Measurements from ENCODE around the gene WWC1. TPM values are rescaled to one million over a fixed set of nuclear protein-coding genes. Genes with fewer than 3 reads are reported as not detected.
"Not testable (repeated sequence)": the region's sequence is repeated elsewhere in the genome, so short reads cannot be mapped to it uniquely, and the experiment has no call there.

WWC1 gene
- total and polyA plus RNA-seq, 7 experiments from 2014 or later = 0.02 to 1.4 (median 0.66) TPM; not detected in 1

- H3K27me3 Mint-ChIP-seq = peaks cover 0 to 17% (median 4%) of the 10 kb centered on the region in 5 donors
- no peak overlapping the region for H3K27ac ChIP-seq (ENCODE audit: low read depth, low read length)
- H3K9me3 ChIP-seq (ENCODE audit: control insufficient read depth in 2 of 3, low read length in 3 of 3) = no peaks in the 10 kb centered on the region
- intact Hi-C loops (cut with micrococcal nuclease) = no loop called here
- H3K4me3 ChIP-seq (ENCODE audit: low read length) = no peak overlapping the region
- no peaks in the 10 kb centered on the region for H3K9me3 Mint-ChIP-seq
- ChIA-PET POLR2A (no interaction called here), CTCF (no interaction called here)
- H3K27ac Mint-ChIP-seq = no peak overlapping the region
- H3K27me3 ChIP-seq (ENCODE audit: control insufficient read depth in 2 of 2, insufficient read depth in 2 of 2, low read length in 2 of 2) = no peaks in the 10 kb centered on the region
- H3K4me1 Mint-ChIP-seq = peaks cover 0 to 4% (median 0%) of the 10 kb centered on the region in 7 donors
- H3K4me3 Mint-ChIP-seq = no peak overlapping the region
- ATAC-seq = no peak
- no peaks in the 10 kb centered on the region for H3K36me3 ChIP-seq (ENCODE audit: control insufficient read depth in 2 of 3, insufficient read depth in 3 of 3, low read length in 3 of 3)
- DNase-seq = no peak
- H3K36me3 Mint-ChIP-seq = no peaks in the 10 kb centered on the region
- no peaks in the 10 kb centered on the region for H3K4me1 ChIP-seq (ENCODE audit: control insufficient read depth in 2 of 2, insufficient read depth in 2 of 2, low read length in 2 of 2)
Measured at GRCh38 chr5:168307022-168307421, 15.6 kb downstream of the WWC1 start.

- no peak for ATAC-seq
- ChIA-PET CTCF (no interaction called here), POLR2A (no interaction called here)
- DNase-seq = no peak
- no peaks in the 10 kb centered on the region for H3K36me3 ChIP-seq (ENCODE audit: control insufficient read depth in 2 of 3, insufficient read depth in 3 of 3, low read length in 3 of 3)
- peaks cover 0 to 2% (median 0%) of the 10 kb centered on the region in 7 donors for H3K4me1 Mint-ChIP-seq
- no peaks in the 10 kb centered on the region for H3K9me3 Mint-ChIP-seq
- no peaks in the 10 kb centered on the region for H3K27me3 ChIP-seq (ENCODE audit: control insufficient read depth in 2 of 2, insufficient read depth in 2 of 2, low read length in 2 of 2)
- no peaks in the 10 kb centered on the region for H3K4me1 ChIP-seq (ENCODE audit: control insufficient read depth in 2 of 2, insufficient read depth in 2 of 2, low read length in 2 of 2)
- peaks cover 0 to 17% (median 4%) of the 10 kb centered on the region in 5 donors for H3K27me3 Mint-ChIP-seq
- intact Hi-C loops (cut with micrococcal nuclease) = no loop called here
- no peaks in the 10 kb centered on the region for H3K9me3 ChIP-seq (ENCODE audit: control insufficient read depth in 2 of 3, low read length in 3 of 3)
- no peak overlapping the region for H3K27ac Mint-ChIP-seq
- H3K4me3 ChIP-seq (ENCODE audit: low read length) = no peak overlapping the region
- no peak overlapping the region for H3K27ac ChIP-seq (ENCODE audit: low read depth, low read length)
- no peak overlapping the region for H3K4me3 Mint-ChIP-seq
- no peaks in the 10 kb centered on the region for H3K36me3 Mint-ChIP-seq
Measured at GRCh38 chr5:168307925-168308584, 16.6 kb downstream of the WWC1 start.

- intact Hi-C loops (cut with micrococcal nuclease) = no loop called here
- ChIA-PET CTCF (interaction anchor here (0.6 kb wide), 1 partner anchor 81 kb away, joined by 3 read pairs; no protein-coding TSS in a partner anchor), POLR2A (no interaction called here)
- Mint-ChIP-seq H3K9me3 (no peaks in the 10 kb centered on the region), H3K4me1 (peaks cover 0 to 2% (median 0%) of the 10 kb centered on the region in 7 donors), H3K36me3 (no peaks in the 10 kb centered on the region), H3K27me3 (peaks cover 0 to 17% (median 4%) of the 10 kb centered on the region in 5 donors), H3K27ac (no peak overlapping the region), H3K4me3 (no peak overlapping the region)
- Histone ChIP-seq H3K4me1 (ENCODE audit: control insufficient read depth in 2 of 2, insufficient read depth in 2 of 2, low read length in 2 of 2) (no peaks in the 10 kb centered on the region), H3K27me3 (ENCODE audit: control insufficient read depth in 2 of 2, insufficient read depth in 2 of 2, low read length in 2 of 2) (no peaks in the 10 kb centered on the region), H3K4me3 (ENCODE audit: low read length) (no peak overlapping the region), H3K9me3 (ENCODE audit: control insufficient read depth in 2 of 3, low read length in 3 of 3) (no peaks in the 10 kb centered on the region), H3K36me3 (ENCODE audit: control insufficient read depth in 2 of 3, insufficient read depth in 3 of 3, low read length in 3 of 3) (no peaks in the 10 kb centered on the region), H3K27ac (ENCODE audit: low read depth, low read length) (no peak overlapping the region)
- no peak for ATAC-seq
- no peak for DNase-seq
Measured at GRCh38 chr5:168308976-168309598, 17.6 kb downstream of the WWC1 start.

GRCh38 chr5:168310541-168310940 is 19.1 kb downstream of the WWC1 start:
- H3K27me3 ChIP-seq (ENCODE audit: control insufficient read depth in 2 of 2, insufficient read depth in 2 of 2, low read length in 2 of 2); H3K4me3 Mint-ChIP-seq; H3K4me1 ChIP-seq (ENCODE audit: control insufficient read depth in 2 of 2, insufficient read depth in 2 of 2, low read length in 2 of 2); H3K36me3 Mint-ChIP-seq; CTCF ChIA-PET; H3K9me3 ChIP-seq (ENCODE audit: control insufficient read depth in 2 of 3, low read length in 3 of 3); H3K9me3 Mint-ChIP-seq; H3K4me1 Mint-ChIP-seq; H3K27ac ChIP-seq (ENCODE audit: low read depth, low read length); H3K4me3 ChIP-seq (ENCODE audit: low read length); intact Hi-C loops (cut with micrococcal nuclease); H3K27ac Mint-ChIP-seq; POLR2A ChIA-PET; DNase-seq; ATAC-seq; H3K36me3 ChIP-seq (ENCODE audit: control insufficient read depth in 2 of 3, insufficient read depth in 3 of 3, low read length in 3 of 3): not testable (repeated sequence)
- peaks cover 0 to 16% (median 0%) of the 10 kb centered on the region in 5 donors for H3K27me3 Mint-ChIP-seq

DNA sequence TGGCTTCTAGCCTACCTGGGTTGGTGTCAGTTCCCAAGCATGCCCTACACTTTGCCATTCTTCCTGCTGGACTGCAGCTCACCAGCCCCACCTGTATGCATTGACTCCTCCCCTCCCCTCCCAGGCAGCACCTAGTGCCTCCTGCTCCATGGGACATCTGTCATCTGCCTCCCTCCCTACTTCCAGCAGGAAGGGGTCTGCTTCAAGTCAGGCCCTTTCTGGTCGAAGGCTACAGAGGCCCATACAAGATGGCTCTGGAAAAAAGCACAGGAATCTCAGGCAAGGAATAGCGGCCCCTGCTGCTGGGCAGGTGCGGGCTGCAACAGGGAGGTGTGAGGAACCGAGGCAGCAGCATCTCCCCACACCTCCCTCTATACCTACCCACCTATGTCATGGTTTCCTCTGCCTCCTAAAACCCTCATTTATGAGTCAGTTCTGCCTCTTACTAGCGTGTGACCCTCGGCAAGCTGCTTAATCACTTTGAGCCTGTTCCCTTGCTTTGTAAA is 19.7 kb downstream of the WWC1 start:
- POLR2A ChIA-PET = no interaction called here
- Mint-ChIP-seq H3K9me3 (no peaks in the 10 kb centered on the region), H3K27me3 (peaks cover 0 to 12% (median 0%) of the 10 kb centered on the region in 5 donors), H3K36me3 (no peaks in the 10 kb centered on the region), H3K4me1 (peaks cover 0 to 2% (median 0%) of the 10 kb centered on the region in 7 donors), H3K27ac (no peak overlapping the region), H3K4me3 (no peak overlapping the region)
- no peaks in the 10 kb centered on the region for H3K4me1 ChIP-seq (ENCODE audit: control insufficient read depth in 2 of 2, insufficient read depth in 2 of 2, low read length in 2 of 2)
- H3K9me3 ChIP-seq (ENCODE audit: control insufficient read depth in 2 of 3, low read length in 3 of 3) = no peaks in the 10 kb centered on the region
- CTCF ChIA-PET = no interaction called here
- no peak overlapping the region for H3K27ac ChIP-seq (ENCODE audit: low read depth, low read length)
- no peaks in the 10 kb centered on the region for H3K36me3 ChIP-seq (ENCODE audit: control insufficient read depth in 2 of 3, insufficient read depth in 3 of 3, low read length in 3 of 3)
- DNase-seq (no peak), ATAC-seq (no peak)
- H3K4me3 ChIP-seq (ENCODE audit: low read length) = no peak overlapping the region
- intact Hi-C loops (cut with micrococcal nuclease) = no loop called here
- H3K27me3 ChIP-seq (ENCODE audit: control insufficient read depth in 2 of 2, insufficient read depth in 2 of 2, low read length in 2 of 2) = no peaks in the 10 kb centered on the region

DNA sequence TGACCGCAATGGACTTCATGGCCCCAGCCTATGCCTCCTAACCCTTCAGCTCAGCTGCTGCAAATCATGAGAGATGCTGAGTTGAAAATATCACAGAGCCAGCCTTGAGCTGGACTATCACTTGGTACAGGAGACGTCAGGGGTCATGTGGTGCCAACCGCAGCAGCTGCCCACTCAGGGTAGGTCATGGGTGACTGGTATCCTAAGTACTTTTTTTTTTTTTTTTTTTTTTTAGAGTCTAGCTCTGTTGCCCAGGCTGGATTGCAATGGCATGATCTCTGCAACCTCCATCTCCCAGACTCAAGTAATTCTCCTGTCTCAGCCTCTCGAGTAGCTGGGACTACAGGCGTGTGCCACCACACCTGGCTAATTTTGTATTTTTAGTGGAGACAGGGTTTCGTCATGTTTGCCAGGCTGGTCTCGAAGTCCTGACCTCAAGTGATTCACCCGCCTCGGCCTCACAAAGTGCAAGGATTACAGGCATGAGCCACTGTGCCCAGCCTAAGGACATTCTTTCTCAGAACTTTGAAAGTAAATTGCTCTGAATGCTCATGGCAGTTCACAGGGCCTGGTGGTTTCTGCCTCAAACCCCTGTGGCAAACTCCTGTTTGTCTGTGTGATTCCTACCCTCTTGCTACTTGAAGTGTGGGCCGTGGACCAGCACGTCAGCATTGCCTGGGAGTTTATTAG is 21.3 kb downstream of the WWC1 start:
- no peak overlapping the region for H3K27ac Mint-ChIP-seq
- Histone ChIP-seq H3K4me3 (ENCODE audit: low read length) (no peak overlapping the region), H3K4me1 (ENCODE audit: control insufficient read depth in 2 of 2, insufficient read depth in 2 of 2, low read length in 2 of 2) (no peaks in the 10 kb centered on the region), H3K27ac (ENCODE audit: low read depth, low read length) (no peak overlapping the region), H3K9me3 (ENCODE audit: control insufficient read depth in 2 of 3, low read length in 3 of 3) (no peaks in the 10 kb centered on the region), H3K27me3 (ENCODE audit: control insufficient read depth in 2 of 2, insufficient read depth in 2 of 2, low read length in 2 of 2) (no peaks in the 10 kb centered on the region), H3K36me3 (ENCODE audit: control insufficient read depth in 2 of 3, insufficient read depth in 3 of 3, low read length in 3 of 3) (no peaks in the 10 kb centered on the region)
- no peaks in the 10 kb centered on the region for H3K36me3 Mint-ChIP-seq
- H3K27me3 Mint-ChIP-seq = peaks cover 0 to 12% (median 0%) of the 10 kb centered on the region in 5 donors
- POLR2A ChIA-PET = no interaction called here
- no peak for DNase-seq
- intact Hi-C loops (cut with micrococcal nuclease) = no loop called here
- ATAC-seq = no peak
- H3K9me3 Mint-ChIP-seq = no peaks in the 10 kb centered on the region
- H3K4me3 Mint-ChIP-seq = no peak overlapping the region
- peaks cover 0 to 2% (median 0%) of the 10 kb centered on the region in 7 donors for H3K4me1 Mint-ChIP-seq
- CTCF ChIA-PET = no interaction called here

Data from naive thymus-derived CD4-positive, alpha-beta T cell (primary cell).